ENCODE data around the gene CPNE4. TPM values are rescaled to one million over a fixed set of nuclear protein-coding genes. Genes with fewer than 3 reads are reported as not detected.
A peak's percentile ranks its signal among the peaks of the same experiment; 100 is the strongest.

CPNE4 gene
- total RNA-seq, 2 donors from 2014 or later = 1.7 to 2.5 TPM

DNA sequence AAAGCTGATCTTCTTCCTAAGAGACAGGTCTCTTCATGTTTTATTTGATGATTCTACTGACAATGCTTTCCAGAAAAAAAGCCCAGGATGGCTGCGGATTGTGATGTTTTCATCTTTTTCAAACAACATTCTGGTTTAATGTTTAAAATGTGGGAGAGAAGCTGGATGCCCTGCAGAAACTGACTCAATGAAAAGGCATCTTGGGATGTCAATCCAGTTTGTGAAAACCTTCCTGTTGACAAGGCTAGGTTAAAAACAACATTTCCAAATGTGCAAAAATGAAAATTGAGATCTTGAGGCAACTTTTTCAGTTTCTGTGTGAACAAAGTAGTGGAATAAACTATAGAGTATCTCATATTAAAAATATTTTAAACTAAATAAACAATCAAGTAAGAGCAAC, 376.0 kb downstream of the CPNE4 start:
- H3K27ac Mint-ChIP-seq = no peak overlapping the region
- H3K9ac ChIP-seq (ENCODE audit: extremely low read depth, low read length, poor library complexity, severe bottlenecking) = no peak overlapping the region
- no peak overlapping the region for H3K27ac ChIP-seq (ENCODE audit: low read depth, low read length)
- peaks cover 3% of the 10 kb centered on the region for H3K4me1 Mint-ChIP-seq
- no peaks in the 10 kb centered on the region for H3K36me3 ChIP-seq (ENCODE audit: control insufficient read depth, insufficient read depth, low read length)
- no peaks in the 10 kb centered on the region for H3K27me3 ChIP-seq (ENCODE audit: control insufficient read depth, insufficient read depth, low read length, poor library complexity, severe bottlenecking)
- no peaks in the 10 kb centered on the region for H3K9me3 ChIP-seq (ENCODE audit: control insufficient read depth, low read length)
- peaks cover 15% of the 10 kb centered on the region for H3K9me3 Mint-ChIP-seq
- no peak for DNase-seq
- TF ChIP-seq, protein P1, sequence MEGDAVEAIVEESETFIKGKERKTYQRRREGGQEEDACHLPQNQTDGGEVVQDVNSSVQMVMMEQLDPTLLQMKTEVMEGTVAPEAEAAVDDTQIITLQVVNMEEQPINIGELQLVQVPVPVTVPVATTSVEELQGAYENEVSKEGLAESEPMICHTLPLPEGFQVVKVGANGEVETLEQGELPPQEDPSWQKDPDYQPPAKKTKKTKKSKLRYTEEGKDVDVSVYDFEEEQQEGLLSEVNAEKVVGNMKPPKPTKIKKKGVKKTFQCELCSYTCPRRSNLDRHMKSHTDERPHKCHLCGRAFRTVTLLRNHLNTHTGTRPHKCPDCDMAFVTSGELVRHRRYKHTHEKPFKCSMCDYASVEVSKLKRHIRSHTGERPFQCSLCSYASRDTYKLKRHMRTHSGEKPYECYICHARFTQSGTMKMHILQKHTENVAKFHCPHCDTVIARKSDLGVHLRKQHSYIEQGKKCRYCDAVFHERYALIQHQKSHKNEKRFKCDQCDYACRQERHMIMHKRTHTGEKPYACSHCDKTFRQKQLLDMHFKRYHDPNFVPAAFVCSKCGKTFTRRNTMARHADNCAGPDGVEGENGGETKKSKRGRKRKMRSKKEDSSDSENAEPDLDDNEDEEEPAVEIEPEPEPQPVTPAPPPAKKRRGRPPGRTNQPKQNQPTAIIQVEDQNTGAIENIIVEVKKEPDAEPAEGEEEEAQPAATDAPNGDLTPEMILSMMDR (conservative IDR thresholded peaks at IDR 0.05) = no peak
- no peak overlapping the region for H3K4me3 Mint-ChIP-seq
- no peaks in the 10 kb centered on the region for H3K4me1 ChIP-seq (ENCODE audit: control insufficient read depth, insufficient read depth, low read length)
- WGBS, 2 experiments (ENCODE audit: insufficient coverage in 1 of 2, insufficient read length in 1 of 2) = 88 to 100% methylated on average over 1 of the region's 1 CpG
- H3K36me3 Mint-ChIP-seq (ENCODE audit: low read depth) = no peaks in the 10 kb centered on the region
- no peaks in the 10 kb centered on the region for H3K27me3 Mint-ChIP-seq (ENCODE audit: insufficient read depth)
- no peak overlapping the region for H3K4me3 ChIP-seq (ENCODE audit: low read length)

DNA sequence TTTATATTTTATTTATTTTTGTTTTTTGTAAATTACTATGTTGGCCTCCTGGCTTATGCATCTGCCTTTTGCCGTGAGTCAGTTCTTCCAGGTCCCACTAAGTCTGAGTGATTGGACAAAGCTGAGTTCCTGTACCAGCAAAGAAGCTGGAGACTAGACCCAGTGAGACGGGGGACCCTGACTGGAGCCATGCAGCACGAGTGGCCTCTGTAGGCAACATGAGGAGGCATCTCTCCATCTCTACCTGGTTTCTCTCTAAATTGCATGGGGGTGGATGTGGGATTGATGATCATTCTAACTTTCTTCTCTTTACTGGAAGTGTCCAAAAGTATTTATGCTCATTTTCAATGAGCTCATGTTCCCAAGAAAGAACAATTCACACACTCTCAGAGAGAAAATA, 376.7 kb downstream of the CPNE4 start:
- no peak overlapping the region for H3K27ac Mint-ChIP-seq
- no peaks in the 10 kb centered on the region for H3K27me3 Mint-ChIP-seq (ENCODE audit: insufficient read depth)
- H3K27ac ChIP-seq (ENCODE audit: low read depth, low read length) = no peak overlapping the region
- DNase-seq = no peak
- no peak overlapping the region for H3K4me3 Mint-ChIP-seq
- WGBS, 2 experiments (ENCODE audit: insufficient coverage in 1 of 2, insufficient read length in 1 of 2) = 85 to 89% methylated on average over 1 to 3 of the region's 3 CpGs
- peaks cover 3% of the 10 kb centered on the region for H3K4me1 Mint-ChIP-seq
- no peak overlapping the region for H3K4me3 ChIP-seq (ENCODE audit: low read length)
- no peaks in the 10 kb centered on the region for H3K27me3 ChIP-seq (ENCODE audit: control insufficient read depth, insufficient read depth, low read length, poor library complexity, severe bottlenecking)
- no peaks in the 10 kb centered on the region for H3K36me3 ChIP-seq (ENCODE audit: control insufficient read depth, insufficient read depth, low read length)
- peaks cover 14% of the 10 kb centered on the region for H3K9me3 Mint-ChIP-seq
- no peaks in the 10 kb centered on the region for H3K36me3 Mint-ChIP-seq (ENCODE audit: low read depth)
- H3K9ac ChIP-seq (ENCODE audit: extremely low read depth, low read length, poor library complexity, severe bottlenecking) = no peak overlapping the region
- no peaks in the 10 kb centered on the region for H3K9me3 ChIP-seq (ENCODE audit: control insufficient read depth, low read length)
- TF ChIP-seq, protein P1 (conservative IDR thresholded peaks at IDR 0.05) = peak; percentile 42
- H3K4me1 ChIP-seq (ENCODE audit: control insufficient read depth, insufficient read depth, low read length) = no peaks in the 10 kb centered on the region

GRCh38 chr3:131655070-131655690, 379.6 kb downstream of the CPNE4 start:
- TF ChIP-seq, protein P1 (conservative IDR thresholded peaks at IDR 0.05) = no peak
- no peaks in the 10 kb centered on the region for H3K36me3 ChIP-seq (ENCODE audit: control insufficient read depth, insufficient read depth, low read length)
- H3K9me3 ChIP-seq (ENCODE audit: control insufficient read depth, low read length) = peaks cover under 1% of the 10 kb centered on the region
- no peak overlapping the region for H3K4me3 ChIP-seq (ENCODE audit: low read length)
- no peaks in the 10 kb centered on the region for H3K4me1 ChIP-seq (ENCODE audit: control insufficient read depth, insufficient read depth, low read length)
- H3K9me3 Mint-ChIP-seq = no peaks in the 10 kb centered on the region
- no peaks in the 10 kb centered on the region for H3K36me3 Mint-ChIP-seq (ENCODE audit: low read depth)
- H3K27me3 ChIP-seq (ENCODE audit: control insufficient read depth, insufficient read depth, low read length, poor library complexity, severe bottlenecking) = no peaks in the 10 kb centered on the region
- H3K27ac Mint-ChIP-seq = no peak overlapping the region
- H3K9ac ChIP-seq (ENCODE audit: extremely low read depth, low read length, poor library complexity, severe bottlenecking) = no peak overlapping the region
- peaks cover 3% of the 10 kb centered on the region for H3K4me1 Mint-ChIP-seq
- H3K27ac ChIP-seq (ENCODE audit: low read depth, low read length) = no peak overlapping the region
- H3K27me3 Mint-ChIP-seq (ENCODE audit: insufficient read depth) = no peaks in the 10 kb centered on the region
- DNase-seq = no peak
- 92 to 100% methylated on average over 3 to 5 of the region's 7 CpGs for WGBS, 2 experiments (ENCODE audit: insufficient coverage in 1 of 2, insufficient read length in 1 of 2)
- no peak overlapping the region for H3K4me3 Mint-ChIP-seq

Measured in endodermal cell (in vitro differentiated cells).